MM.1S (cell line): Measurements from ENCODE around the gene GSG1L.

Experiments
- CTCF ChIP-seq: fragments of 300-600 bp; sonication (generic); IDR thresholded peaks from 2 replicates; pipeline ENCODE4 v1.5.1; 2016; ENCODE audit warnings: antibody characterized with exemption, low read length, mixed read lengths
- EZH2 ChIP-seq: fragments of 300-600 bp; sonication (generic); optimal IDR thresholded peaks from 2 replicates; pipeline ENCODE3; 2017; ENCODE audit warnings: low read depth, mild to moderate bottlenecking, antibody characterized with exemption, low read length, mixed read lengths
- EZH2phosphoT487 ChIP-seq: fragments of 300-600 bp; sonication (generic); IDR thresholded peaks from 2 replicates; pipeline ENCODE4 v1.6.1; 2018; ENCODE audit warnings: antibody characterized with exemption, low read length

- TF ChIP-seq CTCF (no peak), EZH2 (no peak), EZH2phosphoT487 (no peak)
Measured at GRCh38 chr16:28098959-28099945, 35.7 kb upstream of the GSG1L start.
